Stomach (tissue), 9 donors: ENCODE measurements around the gene ATP6V0B. TPM values are rescaled to one million over a fixed set of nuclear protein-coding genes. Genes with fewer than 3 reads are reported as not detected.

ENCODE experiments used
- DNase-seq, 2 donors: peaks; one replicate each; pipeline versions ENCODE4 v3.0.0 to v3.0.0-alpha.2; 2013 to 2019
- H3K27ac ChIP-seq, 5 donors: fragments of 200-600 bp in 4 of 5; sonication (generic) in 4 of 5; one replicate each; pipeline ENCODE4 v1.5.1; 2013 to 2019; ENCODE audit warnings: mild to moderate bottlenecking in 1 of 5, moderate library complexity in 1 of 5
- H3K27me3 ChIP-seq, 3 donors: fragments of 200-600 bp; sonication (generic); one replicate each; pipeline ENCODE4 v1.5.1; 2017 to 2019; ENCODE audit warnings: mixed run types in 1 of 3
- H3K36me3 ChIP-seq, 4 donors: fragments of 200-600 bp; sonication (generic); 1 replicate in 3 of 4; 2 replicates in 1 of 4; pipeline ENCODE4 v1.5.1; 2016 to 2019
- H3K4me1 ChIP-seq, 4 donors: fragments of 200-600 bp; sonication (generic); one replicate each; pipeline ENCODE4 v1.5.1; 2016 to 2019
- H3K4me3 ChIP-seq, 4 donors: fragments of 200-600 bp; sonication (generic) in 3 of 4; one replicate each; pipeline ENCODE4 v1.5.1; 2016 to 2019; ENCODE audit warnings: mild to moderate bottlenecking in 1 of 4
- H3K9me3 ChIP-seq, 4 donors: fragments of 200-600 bp; sonication (generic); one replicate each; pipeline ENCODE4 v1.5.1; 2016 to 2019
- EP300 ChIP-seq: sonication (generic); formaldehyde crosslinking; IDR thresholded peaks from one replicate; pipeline ENCODE4 v1.6.1; 2017; ENCODE audit warnings: antibody characterized with exemption
- POLR2A ChIP-seq, 4 donors: fragments of 450-650 bp; IDR thresholded peaks; one replicate each; pipeline ENCODE4 v1.6.1; 2016; ENCODE audit warnings: antibody characterized with exemption in 4 of 4, control low read depth in 2 of 4, mild to moderate bottlenecking in 1 of 4, moderate library complexity in 1 of 4
- POLR2AphosphoS5 ChIP-seq, 3 donors: sonication (generic); formaldehyde crosslinking; IDR thresholded peaks; one replicate each; pipeline ENCODE4 v1.6.1; 2016; ENCODE audit warnings: antibody characterized with exemption in 3 of 3
- WGBS, 5 donors: extraction: QIAGEN DNeasy Blood & Tissue Kit in 3 of 5; methylation state at CpG; one replicate each; pipeline versions ENCODE4 v1.1.5 to v1.1.7; 2013 to 2018; 5-methylcytosine and 5-hydroxymethylcytosine counted together
- intact Hi-C: fragments of 100-400 bp; cut with DNase I; formaldehyde crosslinking; loops from one replicate; pipeline ENCODE4 v1.15.1; 2023; ENCODE audit warnings: low total_unique reads
- polyA plus RNA-seq, 3 donors: library from polyadenylated mRNA; stranded (reverse); fragments of 200-250 nt; gene quantifications; one replicate each; pipeline ENCODE4 v1.2.3, GENCODE V29; 2013
- total RNA-seq, 5 donors: library from RNA; depleted of rRNA; stranded (reverse); fragments of >200 nt; gene quantifications; one replicate each; pipeline versions ENCODE4 v1.1.0 to v1.2.3, GENCODE V29; 2014 to 2016
- TF ChIP-seq, protein P1 (sequence below), 7 experiments: fragments of 450-650 bp in 4 of 7; fragments of 200-600 bp in 3 of 7; sonication (generic) in 3 of 7; IDR thresholded peaks; one replicate each; pipeline ENCODE4 v1.5.1; 2016 to 2019; ENCODE audit warnings: antibody characterized with exemption in 7 of 7, control low read depth in 2 of 7, mild to moderate bottlenecking in 1 of 7
- donor health status: healthy with polysubstance abuse.
- donor health status: Bipolar disorder and iron deficiency.
- donor health status: healthy.

The ATP6V0B gene
- total and polyA plus RNA-seq, 8 donors: 32.1 to 188 (median 94.7) TPM

DNA sequence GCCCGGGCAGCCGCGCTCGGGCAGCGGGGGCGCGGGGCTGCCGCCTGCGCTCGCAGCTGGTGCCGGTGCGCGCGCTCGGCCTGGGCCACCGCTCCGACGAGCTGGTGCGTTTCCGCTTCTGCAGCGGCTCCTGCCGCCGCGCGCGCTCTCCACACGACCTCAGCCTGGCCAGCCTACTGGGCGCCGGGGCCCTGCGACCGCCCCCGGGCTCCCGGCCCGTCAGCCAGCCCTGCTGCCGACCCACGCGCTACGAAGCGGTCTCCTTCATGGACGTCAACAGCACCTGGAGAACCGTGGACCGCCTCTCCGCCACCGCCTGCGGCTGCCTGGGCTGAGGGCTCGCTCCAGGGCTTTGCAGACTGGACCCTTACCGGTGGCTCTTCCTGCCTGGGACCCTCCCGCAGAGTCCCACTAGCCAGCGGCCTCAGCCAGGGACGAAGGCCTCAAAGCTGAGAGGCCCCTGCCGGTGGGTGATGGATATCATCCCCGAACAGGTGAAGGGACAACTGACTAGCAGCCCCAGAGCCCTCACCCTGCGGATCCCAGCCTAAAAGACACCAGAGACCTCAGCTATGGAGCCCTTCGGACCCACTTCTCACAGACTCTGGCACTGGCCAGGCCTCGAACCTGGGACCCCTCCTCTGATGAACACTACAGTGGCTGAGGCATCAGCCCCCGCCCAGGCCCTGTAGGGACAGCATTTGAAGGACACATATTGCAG, 38.2 kb upstream of the ATP6V0B start:
- H3K27ac ChIP-seq: peak overlapping the region in 2 of 5 donors; percentile 56 to 76
- H3K9me3 ChIP-seq: no peaks in the 10 kb centered on the region
- DNase-seq: peak; percentile 45 to 83
- H3K27me3 ChIP-seq: peaks cover 0 to 26% (median 25%) of the 10 kb centered on the region in 3 donors
- TF ChIP-seq, protein P1, sequence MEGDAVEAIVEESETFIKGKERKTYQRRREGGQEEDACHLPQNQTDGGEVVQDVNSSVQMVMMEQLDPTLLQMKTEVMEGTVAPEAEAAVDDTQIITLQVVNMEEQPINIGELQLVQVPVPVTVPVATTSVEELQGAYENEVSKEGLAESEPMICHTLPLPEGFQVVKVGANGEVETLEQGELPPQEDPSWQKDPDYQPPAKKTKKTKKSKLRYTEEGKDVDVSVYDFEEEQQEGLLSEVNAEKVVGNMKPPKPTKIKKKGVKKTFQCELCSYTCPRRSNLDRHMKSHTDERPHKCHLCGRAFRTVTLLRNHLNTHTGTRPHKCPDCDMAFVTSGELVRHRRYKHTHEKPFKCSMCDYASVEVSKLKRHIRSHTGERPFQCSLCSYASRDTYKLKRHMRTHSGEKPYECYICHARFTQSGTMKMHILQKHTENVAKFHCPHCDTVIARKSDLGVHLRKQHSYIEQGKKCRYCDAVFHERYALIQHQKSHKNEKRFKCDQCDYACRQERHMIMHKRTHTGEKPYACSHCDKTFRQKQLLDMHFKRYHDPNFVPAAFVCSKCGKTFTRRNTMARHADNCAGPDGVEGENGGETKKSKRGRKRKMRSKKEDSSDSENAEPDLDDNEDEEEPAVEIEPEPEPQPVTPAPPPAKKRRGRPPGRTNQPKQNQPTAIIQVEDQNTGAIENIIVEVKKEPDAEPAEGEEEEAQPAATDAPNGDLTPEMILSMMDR (IDR thresholded peaks at IDR 0.05): peak in 2 of 7 experiments; percentile 5 to 11
- TF ChIP-seq EP300: no peak
- no peak for TF ChIP-seq POLR2AphosphoS5 (IDR thresholded peaks at IDR 0.05)
- 9 to 83% (median 14%) methylated on average over 1 to 56 of the region's 56 CpGs for WGBS, 5 donors
- H3K4me1 ChIP-seq: peaks cover 29 to 46% (median 40%) of the 10 kb centered on the region in 4 donors
- intact Hi-C loops: no loop called here
- no peaks in the 10 kb centered on the region for H3K36me3 ChIP-seq
- peak overlapping the region; percentile 54 to 60 (median 57) for H3K4me3 ChIP-seq

DNA sequence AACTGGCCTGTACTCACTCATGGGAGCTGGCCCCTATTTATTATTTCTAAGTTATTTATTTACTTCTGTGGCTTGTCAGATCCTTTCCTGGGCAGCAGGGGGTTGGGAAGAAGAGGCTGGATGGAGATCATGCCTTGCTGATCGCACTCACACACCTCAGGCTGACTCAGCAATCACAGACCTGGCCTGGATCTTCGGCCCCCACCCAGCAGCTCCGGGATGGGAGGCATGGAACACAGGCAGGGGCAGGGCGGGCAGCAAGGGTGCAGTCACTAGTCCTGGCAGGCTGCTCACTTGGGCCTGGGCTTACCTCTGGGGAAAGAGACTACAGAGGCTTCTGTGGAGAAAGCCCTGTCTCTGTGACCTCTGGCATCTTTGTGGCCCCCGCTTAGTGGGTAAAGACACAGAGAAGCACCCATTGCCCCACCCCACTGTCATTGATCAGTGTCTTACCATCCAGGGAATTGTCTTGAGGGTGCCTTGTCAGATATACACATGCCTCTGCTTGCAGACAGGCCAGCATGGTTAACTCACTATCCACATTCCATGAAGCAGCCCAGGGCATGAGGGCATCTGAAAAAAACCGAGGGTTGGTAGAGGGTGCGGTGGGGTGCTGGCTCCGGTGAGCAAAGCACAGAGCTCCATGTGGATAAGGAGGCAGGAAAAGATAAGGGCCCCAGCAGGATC, 37.4 kb upstream of the ATP6V0B start:
- H3K9me3 ChIP-seq: no peaks in the 10 kb centered on the region
- DNase-seq: no peak
- peaks cover 29 to 46% (median 40%) of the 10 kb centered on the region in 4 donors for H3K4me1 ChIP-seq
- WGBS, 5 donors: 68 to 76% (median 74%) methylated on average over 7 to 8 of the region's 8 CpGs
- H3K36me3 ChIP-seq: no peaks in the 10 kb centered on the region
- TF ChIP-seq, protein P1 (IDR thresholded peaks at IDR 0.05): no peak
- no peak for TF ChIP-seq POLR2A (IDR thresholded peaks at IDR 0.05)
- TF ChIP-seq EP300: no peak
- TF ChIP-seq POLR2AphosphoS5 (IDR thresholded peaks at IDR 0.05): no peak
- peak overlapping the region in 1 of 4 donors; percentile 60 for H3K4me3 ChIP-seq
- intact Hi-C loops: no loop called here
- no peak overlapping the region for H3K27ac ChIP-seq
- H3K27me3 ChIP-seq: peaks cover 0 to 26% (median 25%) of the 10 kb centered on the region in 3 donors

DNA sequence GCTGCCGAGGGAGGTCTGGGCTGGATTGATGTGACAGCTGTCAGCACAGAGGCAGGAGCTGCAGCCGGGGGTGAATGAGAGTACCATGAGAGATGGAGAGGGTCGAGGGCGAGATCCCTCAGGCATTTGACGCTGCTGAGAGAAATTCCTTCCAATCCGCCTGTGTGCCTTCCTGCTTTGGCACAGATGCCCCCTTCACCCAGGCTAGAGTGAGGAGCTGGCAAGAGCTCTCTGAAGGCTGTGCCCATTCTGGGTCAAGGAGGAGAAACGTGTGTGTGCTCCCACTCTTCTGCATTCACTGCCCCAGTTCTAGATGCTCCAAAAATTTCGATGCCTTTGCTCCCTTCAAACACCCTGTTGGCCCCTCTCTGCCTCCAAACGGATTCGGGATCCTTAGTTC, 36.4 kb upstream of the ATP6V0B start:
- TF ChIP-seq, protein P1 (IDR thresholded peaks at IDR 0.05): no peak
- TF ChIP-seq POLR2A (IDR thresholded peaks at IDR 0.05) (no peak), EP300 (no peak), POLR2AphosphoS5 (IDR thresholded peaks at IDR 0.05) (no peak)
- Histone ChIP-seq H3K4me1 (peaks cover 23 to 39% (median 32%) of the 10 kb centered on the region in 4 donors), H3K27me3 (peaks cover 0 to 21% (median 17%) of the 10 kb centered on the region in 3 donors), H3K36me3 (no peaks in the 10 kb centered on the region), H3K4me3 (no peak overlapping the region), H3K27ac (no peak overlapping the region), H3K9me3 (no peaks in the 10 kb centered on the region)
- DNase-seq: no peak
- intact Hi-C loops: no loop called here
- 85 to 94% (median 88%) methylated on average over 10 of the region's 10 CpGs for WGBS, 5 donors

DNA sequence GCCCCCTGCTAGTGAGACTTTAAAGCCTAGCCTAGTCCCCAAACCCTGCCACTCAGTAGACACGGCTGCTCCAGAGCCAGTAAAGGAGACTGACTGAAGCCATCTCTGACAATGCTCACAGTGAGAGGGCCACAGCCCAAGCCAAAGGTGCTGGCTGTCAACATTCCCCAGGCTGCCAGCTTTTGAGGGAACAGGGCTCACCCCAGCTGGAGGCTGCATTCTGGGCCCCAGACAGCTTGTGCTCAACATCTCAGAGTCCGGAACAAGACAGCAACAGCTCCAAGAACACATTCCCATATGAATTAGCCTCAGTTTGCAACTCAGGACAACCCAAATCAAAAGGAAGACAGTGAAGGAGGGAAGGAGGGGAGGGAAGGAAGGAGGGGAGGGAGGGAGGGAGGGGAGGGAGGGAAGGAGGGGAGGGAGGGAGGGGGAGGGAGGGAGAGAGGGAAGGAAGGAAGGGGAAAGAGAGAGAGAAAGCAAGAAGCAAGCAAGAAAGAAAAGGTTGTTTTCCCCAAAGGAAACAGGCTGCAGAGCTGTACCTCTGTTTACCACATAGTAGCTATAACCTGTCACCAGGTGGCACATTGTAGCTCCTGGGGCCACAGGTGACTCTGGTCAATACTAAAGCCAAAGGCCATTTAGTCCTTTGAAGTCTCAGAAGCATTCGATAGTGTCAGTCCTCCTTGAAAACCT, 35.7 kb upstream of the ATP6V0B start:
- H3K9me3 ChIP-seq: no peaks in the 10 kb centered on the region
- WGBS, 5 donors: 72 to 88% (median 76%) methylated on average over 3 of the region's 3 CpGs
- H3K36me3 ChIP-seq: no peaks in the 10 kb centered on the region
- DNase-seq: no peak
- H3K4me3 ChIP-seq: no peak overlapping the region
- peaks cover 0 to 14% (median 10%) of the 10 kb centered on the region in 3 donors for H3K27me3 ChIP-seq
- H3K4me1 ChIP-seq: peaks cover 17 to 34% (median 25%) of the 10 kb centered on the region in 4 donors
- TF ChIP-seq EP300: no peak
- TF ChIP-seq POLR2AphosphoS5 (IDR thresholded peaks at IDR 0.05): no peak
- no peak for TF ChIP-seq POLR2A (IDR thresholded peaks at IDR 0.05)
- TF ChIP-seq, protein P1 (IDR thresholded peaks at IDR 0.05): no peak
- no peak overlapping the region for H3K27ac ChIP-seq
- intact Hi-C loops: no loop called here
